Measurements from ENCODE around the gene TMEM72.

Gene TMEM72

DNA sequence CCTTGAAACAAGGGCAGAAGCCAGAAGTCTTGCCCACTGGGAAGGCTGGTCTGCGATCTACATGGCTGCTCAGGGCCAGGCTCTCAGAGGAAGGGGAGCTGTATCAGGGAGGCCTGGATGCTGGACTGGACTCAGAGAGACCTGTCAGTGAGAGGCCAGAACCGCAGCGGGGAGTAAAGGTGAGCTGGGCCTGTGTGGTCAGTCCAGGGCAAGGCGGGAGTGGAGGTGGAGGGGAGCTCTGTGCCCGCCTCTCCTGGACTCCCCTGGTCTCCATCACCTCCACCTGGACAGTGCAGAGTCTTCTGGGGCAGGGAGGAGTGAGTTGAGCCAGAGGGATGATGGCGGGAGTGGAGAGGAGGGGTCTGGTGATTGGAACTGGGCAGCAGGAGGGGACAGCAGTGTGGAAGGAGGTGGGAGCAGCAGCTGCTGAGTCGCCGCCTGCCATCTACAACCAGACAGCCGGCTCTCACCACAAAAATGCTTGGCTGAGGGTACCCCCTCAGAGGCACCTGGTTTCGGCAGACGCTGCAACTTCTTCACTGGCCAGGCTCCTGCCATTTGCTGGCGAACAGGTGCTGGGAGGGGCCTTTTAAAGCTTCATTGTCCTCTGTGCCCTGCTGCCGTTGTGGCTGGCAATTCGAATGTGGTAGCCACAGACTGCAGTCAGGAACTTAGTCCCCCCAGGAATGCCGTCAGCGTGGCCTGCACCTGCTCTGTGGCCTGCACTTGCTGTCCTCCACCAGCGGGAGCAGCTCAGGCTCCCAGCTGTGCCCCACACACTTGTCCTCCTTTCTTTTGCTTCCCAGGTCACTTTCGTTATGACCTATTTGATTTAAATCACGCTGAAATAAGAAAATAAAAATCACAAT is 52.0 kb downstream of the TMEM72 start:
- Histone ChIP-seq H2AFZ (ENCODE audit: low read depth, low read length) (no peak overlapping the region), H3K36me3 (ENCODE audit: insufficient read depth, low read length) (no peaks in the 10 kb centered on the region), H3K79me2 (ENCODE audit: insufficient read depth, low read length) (peaks cover 10% of the 10 kb centered on the region; the same call in 1 of the 2 replicates), H3K4me1 (ENCODE audit: insufficient read depth, low read length) (peaks cover 34% of the 10 kb centered on the region), H3K27ac (ENCODE audit: low read length) (no peak overlapping the region), H3K9ac (ENCODE audit: low read depth, low read length) (no peak overlapping the region), H3K4me2 (ENCODE audit: insufficient read depth, low read length) (no peak overlapping the region), H3K9me3 (ENCODE audit: insufficient read depth, low read length, severe bottlenecking) (no peaks in the 10 kb centered on the region), H3K27me3 (ENCODE audit: insufficient read depth, low read length, poor library complexity) (no peaks in the 10 kb centered on the region), H4K20me1 (ENCODE audit: insufficient read depth, low read length) (no peaks in the 10 kb centered on the region), H3K4me3 (ENCODE audit: low read depth in 1 of 2, low read length in 2 of 2) (no peak overlapping the region)
- TF ChIP-seq, protein P1, sequence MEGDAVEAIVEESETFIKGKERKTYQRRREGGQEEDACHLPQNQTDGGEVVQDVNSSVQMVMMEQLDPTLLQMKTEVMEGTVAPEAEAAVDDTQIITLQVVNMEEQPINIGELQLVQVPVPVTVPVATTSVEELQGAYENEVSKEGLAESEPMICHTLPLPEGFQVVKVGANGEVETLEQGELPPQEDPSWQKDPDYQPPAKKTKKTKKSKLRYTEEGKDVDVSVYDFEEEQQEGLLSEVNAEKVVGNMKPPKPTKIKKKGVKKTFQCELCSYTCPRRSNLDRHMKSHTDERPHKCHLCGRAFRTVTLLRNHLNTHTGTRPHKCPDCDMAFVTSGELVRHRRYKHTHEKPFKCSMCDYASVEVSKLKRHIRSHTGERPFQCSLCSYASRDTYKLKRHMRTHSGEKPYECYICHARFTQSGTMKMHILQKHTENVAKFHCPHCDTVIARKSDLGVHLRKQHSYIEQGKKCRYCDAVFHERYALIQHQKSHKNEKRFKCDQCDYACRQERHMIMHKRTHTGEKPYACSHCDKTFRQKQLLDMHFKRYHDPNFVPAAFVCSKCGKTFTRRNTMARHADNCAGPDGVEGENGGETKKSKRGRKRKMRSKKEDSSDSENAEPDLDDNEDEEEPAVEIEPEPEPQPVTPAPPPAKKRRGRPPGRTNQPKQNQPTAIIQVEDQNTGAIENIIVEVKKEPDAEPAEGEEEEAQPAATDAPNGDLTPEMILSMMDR (IDR thresholded peaks at IDR 0.05; ENCODE audit: borderline replicate concordance, extremely low read depth, low read length, poor library complexity, severe bottlenecking): peak; percentile 51
- TF ChIP-seq EZH2 (IDR thresholded peaks at IDR 0.05; ENCODE audit: borderline replicate concordance, low read depth, low read length, severe bottlenecking): no peak
- ATAC-seq (ENCODE audit: insufficient read depth, low read depth): no peak
- DNase-seq: peak; percentile 38

DNA sequence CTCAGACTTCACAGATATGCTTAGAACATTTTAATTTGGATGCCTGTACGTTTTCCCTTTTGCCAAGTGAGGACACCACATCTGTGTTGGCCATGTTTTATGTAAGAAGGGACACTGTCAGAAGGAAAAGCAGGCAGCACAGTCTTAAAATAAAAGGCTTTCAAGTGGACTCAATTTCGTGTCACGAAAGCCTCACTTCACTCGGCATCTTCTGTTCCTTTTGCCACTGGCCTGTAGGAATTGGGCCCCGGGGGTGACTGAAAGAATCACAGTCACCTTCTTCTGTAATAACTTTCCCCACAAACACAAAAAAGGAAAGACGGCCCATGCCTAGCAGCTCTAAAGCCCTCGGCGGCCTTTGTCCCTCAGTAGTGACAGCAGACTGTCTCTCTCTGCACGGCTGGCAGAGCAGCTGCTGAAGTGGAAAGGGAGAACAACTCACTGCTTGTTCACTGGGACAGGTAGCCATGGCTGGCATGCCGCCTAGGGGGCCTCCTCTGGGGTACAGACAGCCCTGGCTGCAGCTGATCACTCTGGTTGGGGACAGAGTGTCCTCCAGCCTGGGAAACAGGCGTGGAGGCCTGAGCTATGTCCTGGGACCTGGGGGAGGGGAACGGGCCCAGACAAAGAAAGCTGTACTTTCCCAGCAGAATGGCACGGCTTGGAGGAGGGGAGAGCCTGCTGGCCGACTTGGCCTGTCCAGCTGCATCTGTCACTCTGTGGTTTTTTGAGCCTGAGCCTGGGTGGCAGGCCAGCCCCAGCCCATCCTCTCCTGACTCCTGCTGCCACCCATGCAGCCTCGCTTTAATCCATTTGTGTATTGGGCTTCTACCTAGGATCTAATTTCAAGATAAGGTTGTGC is 52.9 kb downstream of the TMEM72 start:
- H3K4me1 ChIP-seq (ENCODE audit: insufficient read depth, low read length): peaks cover 34% of the 10 kb centered on the region
- H3K9ac ChIP-seq (ENCODE audit: low read depth, low read length): no peak overlapping the region
- ATAC-seq (ENCODE audit: insufficient read depth, low read depth) (no peak), DNase-seq (no peak)
- H3K4me3 ChIP-seq (ENCODE audit: low read depth in 1 of 2, low read length in 2 of 2): no peak overlapping the region
- no peak overlapping the region for H3K27ac ChIP-seq (ENCODE audit: low read length)
- TF ChIP-seq EZH2 (IDR thresholded peaks at IDR 0.05; ENCODE audit: borderline replicate concordance, low read depth, low read length, severe bottlenecking): no peak
- TF ChIP-seq, protein P1 (IDR thresholded peaks at IDR 0.05; ENCODE audit: borderline replicate concordance, extremely low read depth, low read length, poor library complexity, severe bottlenecking): no peak
- H3K27me3 ChIP-seq (ENCODE audit: insufficient read depth, low read length, poor library complexity): no peaks in the 10 kb centered on the region
- H3K9me3 ChIP-seq (ENCODE audit: insufficient read depth, low read length, severe bottlenecking): no peaks in the 10 kb centered on the region
- H3K4me2 ChIP-seq (ENCODE audit: insufficient read depth, low read length): no peak overlapping the region
- H2AFZ ChIP-seq (ENCODE audit: low read depth, low read length): no peak overlapping the region
- H3K79me2 ChIP-seq (ENCODE audit: insufficient read depth, low read length): peaks cover 4% of the 10 kb centered on the region; the same call in 1 of the 2 replicates
- no peaks in the 10 kb centered on the region for H4K20me1 ChIP-seq (ENCODE audit: insufficient read depth, low read length)
- H3K36me3 ChIP-seq (ENCODE audit: insufficient read depth, low read length): no peaks in the 10 kb centered on the region

DNA sequence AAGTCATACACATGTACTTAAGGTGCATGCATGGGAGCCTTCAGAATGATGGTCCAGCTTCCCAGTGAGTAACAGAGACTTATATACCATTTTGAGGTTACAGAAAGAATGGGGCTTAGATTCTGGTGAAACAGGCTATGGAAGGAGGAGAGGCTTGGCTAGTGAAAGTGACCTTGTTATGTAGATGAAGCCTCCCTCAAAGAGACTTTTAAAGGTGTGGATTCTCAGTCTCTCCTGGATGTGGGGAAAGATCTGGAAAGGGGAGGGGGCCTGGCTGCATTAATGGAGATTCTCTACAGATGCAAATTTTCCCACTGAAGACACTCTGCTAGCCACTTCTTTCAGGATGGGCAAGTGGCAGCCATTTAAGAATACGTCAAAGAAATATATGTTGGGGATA is 54.0 kb downstream of the TMEM72 start:
- no peaks in the 10 kb centered on the region for H3K9me3 ChIP-seq (ENCODE audit: insufficient read depth, low read length, severe bottlenecking)
- no peak overlapping the region for H3K27ac ChIP-seq (ENCODE audit: low read length)
- H3K4me3 ChIP-seq (ENCODE audit: low read depth in 1 of 2, low read length in 2 of 2): no peak overlapping the region
- H3K9ac ChIP-seq (ENCODE audit: low read depth, low read length): no peak overlapping the region
- no peaks in the 10 kb centered on the region for H3K36me3 ChIP-seq (ENCODE audit: insufficient read depth, low read length)
- no peaks in the 10 kb centered on the region for H4K20me1 ChIP-seq (ENCODE audit: insufficient read depth, low read length)
- TF ChIP-seq, protein P1 (IDR thresholded peaks at IDR 0.05; ENCODE audit: borderline replicate concordance, extremely low read depth, low read length, poor library complexity, severe bottlenecking): no peak
- no peak for TF ChIP-seq EZH2 (IDR thresholded peaks at IDR 0.05; ENCODE audit: borderline replicate concordance, low read depth, low read length, severe bottlenecking)
- no peak overlapping the region for H3K4me2 ChIP-seq (ENCODE audit: insufficient read depth, low read length)
- no peaks in the 10 kb centered on the region for H3K27me3 ChIP-seq (ENCODE audit: insufficient read depth, low read length, poor library complexity)
- H3K79me2 ChIP-seq (ENCODE audit: insufficient read depth, low read length): no peaks in the 10 kb centered on the region
- H2AFZ ChIP-seq (ENCODE audit: low read depth, low read length): no peak overlapping the region
- peaks cover 32% of the 10 kb centered on the region for H3K4me1 ChIP-seq (ENCODE audit: insufficient read depth, low read length)
- no peak for DNase-seq
- ATAC-seq (ENCODE audit: insufficient read depth, low read depth): no peak

All from DND-41 (cell line).